Testis (tissue), 3 donors: ENCODE measurements around the gene GALC. TPM values are rescaled to one million over a fixed set of nuclear protein-coding genes. Genes with fewer than 3 reads are reported as not detected.

Experiments used
- DNase-seq: peaks from one replicate; pipeline ENCODE4 v3.0.0-alpha.2; 2019
- H3K27ac ChIP-seq, 2 donors: fragments of 200-600 bp; sonication (generic); one replicate each; pipeline ENCODE4 v1.5.1; 2019
- H3K27me3 ChIP-seq: fragments of 200-600 bp; sonication (generic); one replicate; pipeline ENCODE4 v1.5.1; 2019
- H3K36me3 ChIP-seq: fragments of 200-600 bp; sonication (generic); one replicate; pipeline ENCODE4 v1.5.1; 2017; ENCODE audit warnings: low read depth; ENCODE audit errors: missing control alignments
- H3K4me1 ChIP-seq: fragments of 200-600 bp; sonication (generic); one replicate; pipeline ENCODE4 v1.5.1; 2019
- H3K4me3 ChIP-seq, 2 donors: fragments of 200-600 bp; sonication (generic); one replicate each; pipeline ENCODE4 v1.5.1; 2017 to 2019
- H3K9me3 ChIP-seq: fragments of 200-600 bp; sonication (generic); one replicate; pipeline ENCODE4 v1.5.1; 2017
- CTCF ChIP-seq, 3 experiments: fragments of 450-650 bp in 2 of 3; fragments of 200-600 bp in 1 of 3; sonication (generic) in 1 of 3; IDR thresholded peaks; one replicate each; pipeline ENCODE4 v1.5.1; 2016 to 2019; ENCODE audit warnings: antibody characterized with exemption in 3 of 3, mild to moderate bottlenecking in 2 of 3, moderate library complexity in 1 of 3
- POLR2A ChIP-seq: fragments of 450-650 bp; IDR thresholded peaks from one replicate; pipeline ENCODE4 v1.6.1; 2017; ENCODE audit warnings: antibody characterized with exemption, mild to moderate bottlenecking, moderate library complexity
- WGBS, 2 donors: methylation state at CpG; one replicate each; pipeline ENCODE4 v1.1.5; 2018; 5-methylcytosine and 5-hydroxymethylcytosine counted together
- intact Hi-C: fragments of 100-400 bp; cut with DNase I; formaldehyde crosslinking; loops from one replicate; pipeline ENCODE4 v1.15.1; 2023; ENCODE audit warnings: low total_unique reads
- polyA plus RNA-seq: library from polyadenylated mRNA; stranded (reverse); fragments of 350-450 nt; fragmentation: Illumina TruSeq; extraction: RNeasy Lipid Tissue Mini Kit (QIAGEN cat#74804); gene quantifications from one replicate; pipeline ENCODE4 v1.2.3, GENCODE V29; 2014; ENCODE audit warnings: low read depth, low replicate concordance; ENCODE audit not compliant: insufficient read depth
- small RNA-seq, 2 donors: library from RNA; depleted of rRNA; stranded (forward); fragments of <200 nt; gene quantifications; one replicate each; pipeline ENCODE3, GENCODE V24; 2016
- total RNA-seq, 2 donors: library from RNA; depleted of rRNA; stranded (reverse); fragments of >200 nt; gene quantifications; one replicate each; pipeline ENCODE4 v1.2.3, GENCODE V29; 2016

GALC gene
- total and polyA plus RNA-seq, 3 donors from 2014 or later: 50.7 to 100 (median 79.6) TPM

GRCh38 chr14:87883750-87884149 lies 109.2 kb downstream of the GALC start:
- DNase-seq: no peak
- no peak for TF ChIP-seq POLR2A
- TF ChIP-seq CTCF (IDR thresholded peaks at IDR 0.05): no peak
- Histone ChIP-seq H3K4me3 (no peak overlapping the region), H3K27me3 (no peaks in the 10 kb centered on the region), H3K36me3 (no peaks in the 10 kb centered on the region), H3K9me3 (no peaks in the 10 kb centered on the region), H3K4me1 (peaks cover 16% of the 10 kb centered on the region), H3K27ac (no peak overlapping the region)
- intact Hi-C loops: no loop called here
- WGBS, 2 donors: 97 to 98% methylated on average over 1 of the region's 1 CpG

Small RNA genes within 50 kb of the gene (small RNA-seq; reads per million reads assigned to genes)
- gene RNU6-835P: 0 reads per million in 2 donors

Other genes with a start within 250 kb of the GALC start
- under 1 TPM; 0.08 to 0.31 TPM for gene GPR65, start 12.0 kb upstream of the GALC start, total RNA-seq
- 0.96 TPM for gene GPR65, start 12.0 kb upstream of the GALC start, polyA plus RNA-seq